MV-4-11 (cell line): ENCODE measurements around the gene GLI2.

Experiments used
- DNase-seq: peaks from one replicate; lab custom pipeline; 2025; lab: John Stamatoyannopoulos, UW

Gene GLI2

GRCh38 chr2:120758181-120759144, 22.8 kb downstream of the GLI2 start:
- DNase-seq, result no peak

- DNase-seq, result no peak
These were observed 24.1 kb downstream of the GLI2 start for GRCh38 chr2:120759543-120760331.

- DNase-seq, result no peak
These were observed 24.9 kb downstream of the GLI2 start for GRCh38 chr2:120760446-120761135.

GRCh38 chr2:120761164-120761861, 25.6 kb downstream of the GLI2 start:
- DNase-seq, result no peak

GRCh38 chr2:120761911-120762310, 26.2 kb downstream of the GLI2 start:
- no peak for DNase-seq

- DNase-seq, result no peak
These were observed 26.8 kb downstream of the GLI2 start for GRCh38 chr2:120762341-120763061.

GRCh38 chr2:120763508-120763907, 27.8 kb downstream of the GLI2 start:
- no peak for DNase-seq

GRCh38 chr2:120763931-120764330, 28.3 kb downstream of the GLI2 start:
- DNase-seq, result no peak

- DNase-seq, result no peak
These were observed 28.8 kb downstream of the GLI2 start for GRCh38 chr2:120764492-120764891.

GRCh38 chr2:120764991-120765677, 29.5 kb downstream of the GLI2 start:
- no peak for DNase-seq

- DNase-seq, result no peak
These were observed 30.2 kb downstream of the GLI2 start for GRCh38 chr2:120765678-120766469.

- no peak for DNase-seq
These were observed 31.0 kb downstream of the GLI2 start for GRCh38 chr2:120766470-120767351.

GRCh38 chr2:120767486-120768005, 31.9 kb downstream of the GLI2 start:
- DNase-seq, result no peak

- no peak for DNase-seq
These were observed 32.7 kb downstream of the GLI2 start for GRCh38 chr2:120768112-120769048.

GRCh38 chr2:120769076-120769786, 33.6 kb downstream of the GLI2 start:
- no peak for DNase-seq

- DNase-seq, result no peak
These were observed 34.1 kb downstream of the GLI2 start for GRCh38 chr2:120769787-120770120.

GRCh38 chr2:120770176-120770575, 34.5 kb downstream of the GLI2 start:
- DNase-seq, result no peak
